ENCODE results near the gene VPS26C. TPM values are rescaled to one million over a fixed set of nuclear protein-coding genes. Genes with fewer than 3 reads are reported as not detected.

VPS26C gene
- total and polyA plus RNA-seq, 9 of the 15 experiments (the other 6 are each of a cell fraction or from before 2014, with no cell fraction given) = 32.8 to 48.7 (median 42.1) TPM

DNA sequence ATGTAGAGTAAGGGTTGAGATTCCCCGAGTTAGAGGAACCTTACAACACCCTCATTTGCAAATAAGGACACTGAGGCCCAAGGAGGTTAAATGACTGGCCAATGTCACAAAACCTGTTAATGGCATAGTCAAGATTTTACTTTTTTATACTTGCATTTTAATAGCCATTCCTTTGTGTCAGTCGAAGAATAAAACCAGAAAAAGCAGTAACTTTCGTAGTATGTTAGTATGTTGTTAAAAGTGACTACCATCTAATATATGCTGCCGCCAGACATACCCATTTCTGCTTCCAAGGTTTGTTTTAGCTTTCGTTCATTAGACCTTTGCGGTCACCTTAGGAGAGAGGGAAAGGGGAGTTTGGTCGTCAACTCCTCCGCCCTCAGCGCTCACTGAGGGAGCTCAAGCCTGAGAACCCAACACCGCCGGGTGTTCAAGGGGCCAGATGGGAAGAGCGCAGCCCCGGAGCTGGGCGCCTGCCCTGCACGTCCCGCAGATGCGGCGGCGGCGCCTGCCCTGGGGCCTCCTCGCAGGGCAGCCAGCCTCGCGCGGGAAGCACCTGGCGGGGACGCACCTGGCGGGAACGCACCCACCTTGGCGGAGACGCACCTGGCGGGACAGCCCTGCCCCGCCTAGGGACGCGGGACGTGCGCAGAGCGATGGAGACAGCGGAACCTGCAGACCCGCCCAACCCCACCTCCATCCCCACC is 466 bp downstream of the VPS26C start (continued):
- TF ChIP-seq, protein P1, sequence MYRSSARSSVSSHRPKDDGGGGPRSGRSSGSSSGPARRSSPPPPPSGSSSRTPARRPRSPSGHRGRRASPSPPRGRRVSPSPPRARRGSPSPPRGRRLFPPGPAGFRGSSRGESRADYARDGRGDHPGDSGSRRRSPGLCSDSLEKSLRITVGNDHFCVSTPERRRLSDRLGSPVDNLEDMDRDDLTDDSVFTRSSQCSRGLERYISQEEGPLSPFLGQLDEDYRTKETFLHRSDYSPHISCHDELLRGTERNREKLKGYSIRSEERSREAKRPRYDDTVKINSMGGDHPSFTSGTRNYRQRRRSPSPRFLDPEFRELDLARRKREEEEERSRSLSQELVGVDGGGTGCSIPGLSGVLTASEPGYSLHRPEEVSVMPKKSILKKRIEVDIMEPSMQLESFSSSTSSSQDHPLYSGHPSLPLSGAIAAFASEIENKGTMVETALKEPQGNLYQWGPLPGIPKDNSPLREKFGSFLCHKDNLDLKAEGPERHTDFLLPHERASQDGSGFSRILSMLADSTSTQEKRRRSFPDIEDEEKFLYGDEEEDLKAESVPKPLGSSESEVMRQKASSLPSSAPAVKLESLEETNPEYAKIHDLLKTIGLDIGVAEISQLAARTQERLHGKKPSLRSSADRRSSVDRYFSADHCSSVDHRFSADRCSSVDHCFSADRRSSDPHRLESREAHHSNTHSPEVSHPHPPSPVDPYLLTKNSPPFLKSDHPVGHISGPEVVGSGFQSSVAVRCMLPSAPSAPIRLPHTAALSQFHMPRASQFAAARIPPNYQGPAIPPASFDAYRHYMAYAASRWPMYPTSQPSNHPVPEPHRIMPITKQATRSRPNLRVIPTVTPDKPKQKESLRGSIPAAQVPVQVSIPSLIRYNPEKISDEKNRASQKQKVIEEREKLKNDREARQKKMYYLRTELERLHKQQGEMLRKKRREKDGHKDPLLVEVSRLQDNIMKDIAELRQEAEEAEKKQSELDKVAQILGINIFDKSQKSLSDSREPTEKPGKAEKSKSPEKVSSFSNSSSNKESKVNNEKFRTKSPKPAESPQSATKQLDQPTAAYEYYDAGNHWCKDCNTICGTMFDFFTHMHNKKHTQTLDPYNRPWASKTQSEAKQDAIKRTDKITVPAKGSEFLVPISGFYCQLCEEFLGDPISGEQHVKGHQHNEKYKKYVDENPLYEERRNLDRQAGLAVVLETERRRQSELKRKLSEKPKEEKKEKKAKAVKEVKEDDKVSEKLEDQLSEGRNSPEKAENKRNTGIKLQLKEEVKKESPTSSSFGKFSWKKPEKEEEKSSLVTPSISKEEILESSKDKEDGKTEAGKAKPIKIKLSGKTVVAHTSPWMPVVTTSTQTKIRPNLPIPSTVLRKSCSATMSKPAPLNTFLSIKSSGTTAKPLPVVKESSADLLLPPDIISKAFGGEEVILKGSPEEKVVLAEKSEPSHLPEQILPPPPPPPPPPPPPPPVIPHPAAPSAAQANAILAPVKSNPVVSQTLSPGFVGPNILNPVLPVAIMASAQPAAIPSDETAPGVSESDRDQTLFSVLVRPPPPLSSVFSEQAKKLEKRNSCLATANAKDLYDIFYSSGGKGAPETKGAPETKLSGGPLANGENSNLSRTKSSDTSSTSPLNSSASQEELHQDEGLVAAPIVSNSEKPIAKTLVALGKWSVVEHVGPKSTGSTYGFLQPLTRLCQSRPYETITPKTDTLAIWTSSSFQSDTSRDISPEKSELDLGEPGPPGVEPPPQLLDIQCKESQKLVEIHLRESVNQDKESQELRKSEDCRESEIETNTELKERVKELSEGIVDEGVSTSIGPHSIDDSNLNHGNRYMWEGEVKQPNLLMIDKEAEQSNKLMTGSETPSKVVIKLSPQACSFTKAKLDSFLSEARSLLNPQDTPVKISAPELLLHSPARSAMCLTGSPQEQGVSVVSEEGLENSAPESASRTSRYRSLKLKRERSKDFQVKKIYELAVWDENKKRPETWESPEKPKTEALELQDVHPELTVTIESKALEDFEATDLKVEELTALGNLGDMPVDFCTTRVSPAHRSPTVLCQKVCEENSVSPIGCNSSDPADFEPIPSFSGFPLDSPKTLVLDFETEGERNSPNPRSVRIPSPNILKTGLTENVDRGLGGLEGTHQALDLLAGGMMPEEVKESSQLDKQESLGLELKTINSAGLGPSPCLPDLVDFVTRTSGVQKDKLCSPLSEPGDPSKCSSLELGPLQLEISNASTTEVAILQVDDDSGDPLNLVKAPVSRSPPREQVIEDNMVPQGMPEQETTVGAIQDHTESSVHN (IDR thresholded peaks at IDR 0.05; ENCODE audit: borderline replicate concordance in 1 of 2, low read depth in 1 of 2) = no peak
- TF ChIP-seq TAF9B (IDR thresholded peaks at IDR 0.05; ENCODE audit: partially characterized antibody) (no peak), EWSR1 (IDR thresholded peaks at IDR 0.05; ENCODE audit: borderline replicate concordance, low read depth, partially characterized antibody) (no peak), SAP30 (IDR thresholded peaks at IDR 0.05; ENCODE audit: borderline replicate concordance, insufficient read depth, low read depth, low read length, poor library complexity, severe bottlenecking) (peak; percentile 64), ZNF77 (CRISPR knock-in tag; IDR thresholded peaks at IDR 0.05) (no peak), KDM4B (IDR thresholded peaks at IDR 0.05; ENCODE audit: borderline replicate concordance in 2 of 2, low read depth in 1 of 2) (no peak), ZC3H8 (IDR thresholded peaks at IDR 0.05) (no peak), RBM39 (optimal IDR thresholded peaks at IDR 0.05; ENCODE audit: low read depth, low read length) (no peak), CBFA2T2 (conservative IDR thresholded peaks at IDR 0.05) (no peak), RBM14 (IDR thresholded peaks at IDR 0.05; ENCODE audit: borderline replicate concordance, insufficient read depth, low read depth, low read length) (no peak), ELF4 (CRISPR knock-in tag; IDR thresholded peaks at IDR 0.05) (no peak), DPF2 (IDR thresholded peaks at IDR 0.05) (no peak), IRF2 (CRISPR knock-in tag; IDR thresholded peaks at IDR 0.05) (no peak), NFATC3 (IDR thresholded peaks at IDR 0.05) (no peak), EHMT2 (IDR thresholded peaks at IDR 0.05) (no peak), DDX20 (tag; IDR thresholded peaks at IDR 0.05; ENCODE audit: low read depth) (no peak), CBFA2T3 (IDR thresholded peaks at IDR 0.05) (0 out of 2 replicates have a peak, but pooled peaks have one; percentile 11), CREM (IDR thresholded peaks at IDR 0.05; ENCODE audit: low read depth) (no peak), NRF1 (conservative IDR thresholded peaks at IDR 0.05 in 1 of 2, IDR thresholded peaks at IDR 0.05 in 1 of 2) (no peak), KLF10 (CRISPR knock-in tag; IDR thresholded peaks at IDR 0.05) (no peak)
- TF ChIP-seq, protein P2, sequence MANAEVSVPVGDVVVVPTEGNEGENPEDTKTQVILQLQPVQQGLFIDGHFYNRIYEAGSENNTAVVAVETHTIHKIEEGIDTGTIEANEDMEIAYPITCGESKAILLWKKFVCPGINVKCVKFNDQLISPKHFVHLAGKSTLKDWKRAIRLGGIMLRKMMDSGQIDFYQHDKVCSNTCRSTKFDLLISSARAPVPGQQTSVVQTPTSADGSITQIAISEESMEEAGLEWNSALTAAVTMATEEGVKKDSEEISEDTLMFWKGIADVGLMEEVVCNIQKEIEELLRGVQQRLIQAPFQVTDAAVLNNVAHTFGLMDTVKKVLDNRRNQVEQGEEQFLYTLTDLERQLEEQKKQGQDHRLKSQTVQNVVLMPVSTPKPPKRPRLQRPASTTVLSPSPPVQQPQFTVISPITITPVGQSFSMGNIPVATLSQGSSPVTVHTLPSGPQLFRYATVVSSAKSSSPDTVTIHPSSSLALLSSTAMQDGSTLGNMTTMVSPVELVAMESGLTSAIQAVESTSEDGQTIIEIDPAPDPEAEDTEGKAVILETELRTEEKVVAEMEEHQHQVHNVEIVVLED (CRISPR knock-in tag; IDR thresholded peaks at IDR 0.05) = no peak

Data from K562 (cell line).